ENCODE measurements around the gene RASD2. TPM values are rescaled to one million over a fixed set of nuclear protein-coding genes. Genes with fewer than 3 reads are reported as not detected.

Gene RASD2
- total and polyA plus RNA-seq, 10 of the 15 experiments (the other 5 are each of a cell fraction or from before 2014, with no cell fraction given): 0.03 TPM; not detected in 9

DNA sequence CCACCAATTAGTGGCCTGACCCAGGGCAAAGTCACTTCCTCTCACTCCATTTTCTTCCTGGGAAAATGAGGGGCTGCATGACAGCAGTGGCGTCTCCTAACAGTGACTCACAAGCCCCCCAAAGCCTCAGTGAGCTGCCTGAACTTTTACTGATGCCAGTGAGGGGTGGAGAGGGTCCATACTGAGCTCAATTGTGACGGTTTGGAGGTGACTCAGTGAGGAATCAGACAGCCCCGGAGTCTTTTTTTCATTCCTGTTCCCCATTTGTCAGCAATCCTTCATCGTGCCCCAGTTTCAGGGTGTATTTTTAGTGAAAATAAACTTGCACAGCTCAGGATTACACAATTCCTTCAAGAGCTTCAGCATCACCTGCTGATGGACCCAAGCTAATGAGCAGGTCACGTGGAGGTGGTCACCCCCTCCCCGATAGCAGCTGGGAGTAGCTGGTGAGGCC lies 30.1 kb upstream of the RASD2 start:
- no peak overlapping the region for H2AFZ ChIP-seq (ENCODE audit: control insufficient read depth, low read depth, low read length)
- H4K20me1 ChIP-seq (ENCODE audit: control insufficient read depth, insufficient read depth): no peaks in the 10 kb centered on the region
- no peaks in the 10 kb centered on the region for H3K79me2 ChIP-seq (ENCODE audit: control insufficient read depth, insufficient read depth, low read length)
- H3K27ac ChIP-seq (ENCODE audit: control insufficient read depth, insufficient read depth): no peak overlapping the region
- SMC1A ChIA-PET (ENCODE audit: uncharacterized antibody, unreplicated experiment): interaction anchor here (1.2 kb wide), 1 partner anchor 159 kb away, joined by 3 read pairs; no protein-coding TSS in a partner anchor
- no TSS peak for BruUV-seq (replicated peaks)
- H3K9ac ChIP-seq (ENCODE audit: control insufficient read depth, insufficient read depth, low read length): no peak overlapping the region
- TF ChIP-seq POLR2AphosphoS5 (IDR thresholded peaks at IDR 0.05; ENCODE audit: low read length) (no peak), CHD4 (IDR thresholded peaks at IDR 0.05) (no peak), RAD51 (IDR thresholded peaks at IDR 0.05) (no peak), SUZ12 (IDR thresholded peaks at IDR 0.05; ENCODE audit: unreplicated experiment) (no peak)
- TF ChIP-seq, protein P1, sequence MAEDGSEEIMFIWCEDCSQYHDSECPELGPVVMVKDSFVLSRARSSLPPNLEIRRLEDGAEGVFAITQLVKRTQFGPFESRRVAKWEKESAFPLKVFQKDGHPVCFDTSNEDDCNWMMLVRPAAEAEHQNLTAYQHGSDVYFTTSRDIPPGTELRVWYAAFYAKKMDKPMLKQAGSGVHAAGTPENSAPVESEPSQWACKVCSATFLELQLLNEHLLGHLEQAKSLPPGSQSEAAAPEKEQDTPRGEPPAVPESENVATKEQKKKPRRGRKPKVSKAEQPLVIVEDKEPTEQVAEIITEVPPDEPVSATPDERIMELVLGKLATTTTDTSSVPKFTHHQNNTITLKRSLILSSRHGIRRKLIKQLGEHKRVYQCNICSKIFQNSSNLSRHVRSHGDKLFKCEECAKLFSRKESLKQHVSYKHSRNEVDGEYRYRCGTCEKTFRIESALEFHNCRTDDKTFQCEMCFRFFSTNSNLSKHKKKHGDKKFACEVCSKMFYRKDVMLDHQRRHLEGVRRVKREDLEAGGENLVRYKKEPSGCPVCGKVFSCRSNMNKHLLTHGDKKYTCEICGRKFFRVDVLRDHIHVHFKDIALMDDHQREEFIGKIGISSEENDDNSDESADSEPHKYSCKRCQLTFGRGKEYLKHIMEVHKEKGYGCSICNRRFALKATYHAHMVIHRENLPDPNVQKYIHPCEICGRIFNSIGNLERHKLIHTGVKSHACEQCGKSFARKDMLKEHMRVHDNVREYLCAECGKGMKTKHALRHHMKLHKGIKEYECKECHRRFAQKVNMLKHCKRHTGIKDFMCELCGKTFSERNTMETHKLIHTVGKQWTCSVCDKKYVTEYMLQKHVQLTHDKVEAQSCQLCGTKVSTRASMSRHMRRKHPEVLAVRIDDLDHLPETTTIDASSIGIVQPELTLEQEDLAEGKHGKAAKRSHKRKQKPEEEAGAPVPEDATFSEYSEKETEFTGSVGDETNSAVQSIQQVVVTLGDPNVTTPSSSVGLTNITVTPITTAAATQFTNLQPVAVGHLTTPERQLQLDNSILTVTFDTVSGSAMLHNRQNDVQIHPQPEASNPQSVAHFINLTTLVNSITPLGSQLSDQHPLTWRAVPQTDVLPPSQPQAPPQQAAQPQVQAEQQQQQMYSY (CRISPR knock-in tag; IDR thresholded peaks at IDR 0.05): no peak
- H3K36me3 ChIP-seq (ENCODE audit: control insufficient read depth in 2 of 2, insufficient read depth in 2 of 2, low read length in 1 of 2): no peaks in the 10 kb centered on the region
- RAD21 ChIA-PET (ENCODE audit: unreplicated experiment): no interaction called here
- no peak overlapping the region for H3K4me3 ChIP-seq
- H3K4me2 ChIP-seq (ENCODE audit: control insufficient read depth, insufficient read depth): no peak overlapping the region
- intact Hi-C loops (cut with micrococcal nuclease; ENCODE audit: unreplicated experiment) (no loop called here), in situ Hi-C loops (cut with MboI) (no loop called here)
- peaks cover 7% of the 10 kb centered on the region for H3K4me1 ChIP-seq (ENCODE audit: control insufficient read depth, insufficient read depth, low read length)
- ATAC-seq: no peak
- CTCF ChIA-PET: no interaction called here
- H3K9me3 ChIP-seq (replicated peaks; ENCODE audit: control insufficient read depth, insufficient read depth, low read length): no peaks in the 10 kb centered on the region
- peaks cover 0 to 4% of the 10 kb centered on the region in 2 experiments; a peak in 1 of 4 replicates for H3K27me3 ChIP-seq (replicated peaks in 1 of 2; ENCODE audit: control insufficient read depth in 2 of 2, insufficient read depth in 2 of 2, low read length in 1 of 2)
- WGBS (ENCODE audit: insufficient coverage, insufficient replicate concordance, low lambda C conversion rate, missing lambda C conversion rate): 10% methylated on average over 6 of the region's 6 CpGs
- no peak for DNase-seq (ENCODE audit: low read depth, low spot score)
- FAIRE-seq: no peak
- POLR2A ChIA-PET: no interaction called here

Data from GM12878 (cell line).